ENCODE measurements around the gene OSBPL3. TPM values are rescaled to one million over a fixed set of nuclear protein-coding genes. Genes with fewer than 3 reads are reported as not detected.
A peak's percentile ranks its signal among the peaks of the same experiment; 100 is the strongest.

OSBPL3 gene
- total and polyA plus RNA-seq, 2 donors (not counting 1 experiment from before 2014, with no cell fraction given) = 22.7 to 70.2 TPM

GRCh38 chr7:24933298-24933697, 46.7 kb downstream of the OSBPL3 start:
- Histone ChIP-seq H3K27ac (ENCODE audit: insufficient read depth, low read length) (no peak overlapping the region), H3K4me2 (ENCODE audit: extremely low read depth, insufficient read depth, low read length) (no peak overlapping the region), H3K79me2 (ENCODE audit: control insufficient read depth, insufficient read depth, low read length) (peaks cover 58% of the 10 kb centered on the region), H2AFZ (ENCODE audit: low read length) (no peak overlapping the region), H3K4me1 (ENCODE audit: control insufficient read depth, extremely low read depth, insufficient read depth, low read length) (no peaks in the 10 kb centered on the region), H3K36me3 (ENCODE audit: control insufficient read depth, insufficient read depth, low read length) (no peaks in the 10 kb centered on the region), H3K9me3 (ENCODE audit: control insufficient read depth, insufficient read depth, low read depth, low read length) (no peaks in the 10 kb centered on the region), H3K4me3 (replicated peaks in 1 of 4; ENCODE audit: control extremely low read depth in 1 of 4, insufficient read depth in 1 of 4, low read depth in 3 of 4, low read length in 4 of 4) (no peak overlapping the region), H3K9ac (ENCODE audit: insufficient read depth, low read length) (no peak overlapping the region), H3K27me3 (ENCODE audit: control insufficient read depth, insufficient read depth, low read length) (no peaks in the 10 kb centered on the region), H4K20me1 (ENCODE audit: control insufficient read depth, extremely low read depth, insufficient read depth, low read length) (no peaks in the 10 kb centered on the region)
- DNase-seq (ENCODE audit: low read depth in 2 of 2) = no peak
- no peak for TF ChIP-seq EZH2 (IDR thresholded peaks at IDR 0.05; ENCODE audit: low read length, missing control alignments)
- no peak for TF ChIP-seq CTCF (conservative IDR thresholded peaks at IDR 0.05 in 1 of 2, IDR thresholded peaks at IDR 0.05 in 1 of 2; ENCODE audit: low read depth in 1 of 2, low read length in 2 of 2)

GRCh38 chr7:24932815-24933214, 47.2 kb downstream of the OSBPL3 start:
- TF ChIP-seq CTCF (conservative IDR thresholded peaks at IDR 0.05 in 1 of 2, IDR thresholded peaks at IDR 0.05 in 1 of 2; ENCODE audit: low read depth in 1 of 2, low read length in 2 of 2) = no peak
- TF ChIP-seq EZH2 (IDR thresholded peaks at IDR 0.05; ENCODE audit: low read length, missing control alignments) = no peak
- Histone ChIP-seq H3K9me3 (ENCODE audit: control insufficient read depth, insufficient read depth, low read depth, low read length) (no peaks in the 10 kb centered on the region), H4K20me1 (ENCODE audit: control insufficient read depth, extremely low read depth, insufficient read depth, low read length) (no peaks in the 10 kb centered on the region), H2AFZ (ENCODE audit: low read length) (no peak overlapping the region), H3K27me3 (ENCODE audit: control insufficient read depth, insufficient read depth, low read length) (no peaks in the 10 kb centered on the region), H3K4me3 (replicated peaks in 1 of 4; ENCODE audit: control extremely low read depth in 1 of 4, insufficient read depth in 1 of 4, low read depth in 3 of 4, low read length in 4 of 4) (no peak overlapping the region), H3K79me2 (ENCODE audit: control insufficient read depth, insufficient read depth, low read length) (peaks cover 57% of the 10 kb centered on the region), H3K4me2 (ENCODE audit: extremely low read depth, insufficient read depth, low read length) (no peak overlapping the region), H3K36me3 (ENCODE audit: control insufficient read depth, insufficient read depth, low read length) (no peaks in the 10 kb centered on the region), H3K4me1 (ENCODE audit: control insufficient read depth, extremely low read depth, insufficient read depth, low read length) (no peaks in the 10 kb centered on the region), H3K9ac (ENCODE audit: insufficient read depth, low read length) (no peak overlapping the region), H3K27ac (ENCODE audit: insufficient read depth, low read length) (no peak overlapping the region)
- peak in 1 of 2 donors; percentile 68 for DNase-seq (ENCODE audit: low read depth in 2 of 2)

GRCh38 chr7:24932389-24932788, 47.6 kb downstream of the OSBPL3 start:
- Histone ChIP-seq H3K4me3 (replicated peaks in 1 of 4; ENCODE audit: control extremely low read depth in 1 of 4, insufficient read depth in 1 of 4, low read depth in 3 of 4, low read length in 4 of 4) (no peak overlapping the region), H3K79me2 (ENCODE audit: control insufficient read depth, insufficient read depth, low read length) (peaks cover 54% of the 10 kb centered on the region), H2AFZ (ENCODE audit: low read length) (no peak overlapping the region), H4K20me1 (ENCODE audit: control insufficient read depth, extremely low read depth, insufficient read depth, low read length) (no peaks in the 10 kb centered on the region), H3K36me3 (ENCODE audit: control insufficient read depth, insufficient read depth, low read length) (no peaks in the 10 kb centered on the region), H3K27ac (ENCODE audit: insufficient read depth, low read length) (no peak overlapping the region), H3K9me3 (ENCODE audit: control insufficient read depth, insufficient read depth, low read depth, low read length) (no peaks in the 10 kb centered on the region), H3K4me2 (ENCODE audit: extremely low read depth, insufficient read depth, low read length) (no peak overlapping the region), H3K9ac (ENCODE audit: insufficient read depth, low read length) (no peak overlapping the region), H3K27me3 (ENCODE audit: control insufficient read depth, insufficient read depth, low read length) (no peaks in the 10 kb centered on the region), H3K4me1 (ENCODE audit: control insufficient read depth, extremely low read depth, insufficient read depth, low read length) (no peaks in the 10 kb centered on the region)
- TF ChIP-seq EZH2 (IDR thresholded peaks at IDR 0.05; ENCODE audit: low read length, missing control alignments) (no peak), CTCF (conservative IDR thresholded peaks at IDR 0.05 in 1 of 2, IDR thresholded peaks at IDR 0.05 in 1 of 2; ENCODE audit: low read depth in 1 of 2, low read length in 2 of 2) (no peak)
- no peak for DNase-seq (ENCODE audit: low read depth in 2 of 2)

All from fibroblast of lung (primary cell).